Uterus (tissue), 4 donors: Measurements from ENCODE around the gene TLX2. TPM values are rescaled to one million over a fixed set of nuclear protein-coding genes. Genes with fewer than 3 reads are reported as not detected.
A peak's percentile ranks its signal among the peaks of the same experiment; 100 is the strongest.

ENCODE experiments used
- DNase-seq, 2 donors: peaks; one replicate each; pipeline ENCODE4 v3.0.0-alpha.2; 2019 to 2020
- H3K27ac ChIP-seq, 2 donors: fragments of 200-600 bp; sonication (generic); 1 replicate in 1 of 2; 2 replicates in 1 of 2; pipeline ENCODE4 v1.5.1; 2016 to 2018
- H3K27me3 ChIP-seq, 2 donors: fragments of 200-600 bp; sonication (generic); one replicate each; pipeline ENCODE4 v1.5.1; 2018 to 2019; ENCODE audit warnings: control low read depth in 1 of 2
- H3K36me3 ChIP-seq, 2 donors: fragments of 200-600 bp; sonication (generic); one replicate each; pipeline ENCODE4 v1.5.1; 2019; ENCODE audit warnings: control low read depth in 1 of 2
- H3K4me1 ChIP-seq, 2 donors: fragments of 200-600 bp; sonication (generic); one replicate each; pipeline ENCODE4 v1.5.1; 2018 to 2019; ENCODE audit warnings: control low read depth in 1 of 2
- H3K4me3 ChIP-seq, 2 donors: fragments of 200-600 bp; sonication (generic); 1 replicate in 1 of 2; 2 replicates in 1 of 2; pipeline ENCODE4 v1.5.1; 2018 to 2019; ENCODE audit warnings: mild to moderate bottlenecking in 1 of 2
- H3K9me3 ChIP-seq, 2 donors: fragments of 200-600 bp; sonication (generic); one replicate each; pipeline ENCODE4 v1.5.1; 2019; ENCODE audit warnings: control low read depth in 1 of 2
- CTCF ChIP-seq, 4 experiments: fragments of 200-600 bp in 2 of 4; fragments of 450-650 bp in 2 of 4; sonication (generic) in 2 of 4; IDR thresholded peaks; one replicate each; pipeline ENCODE4 v1.5.1; 2016 to 2019; ENCODE audit warnings: antibody characterized with exemption in 4 of 4, mild to moderate bottlenecking in 2 of 4, moderate library complexity in 1 of 4
- POLR2A ChIP-seq, 2 donors: fragments of 450-650 bp; IDR thresholded peaks; one replicate each; pipeline ENCODE4 v1.6.1; 2016; ENCODE audit warnings: antibody characterized with exemption in 2 of 2, mild to moderate bottlenecking in 1 of 2, moderate library complexity in 1 of 2
- intact Hi-C: fragments of 100-400 bp; cut with DNase I; formaldehyde crosslinking; loops from one replicate; pipeline ENCODE4 v1.15.1; 2023; ENCODE audit warnings: low total_unique reads
- total RNA-seq, 4 donors: library from RNA; depleted of rRNA in 3 of 4; stranded (reverse); fragments of >200 nt in 3 of 4; gene quantifications; one replicate each; pipeline versions ENCODE4 v1.1.0 to v1.2.4, GENCODE V29; 2014 to 2023
- donor health status: DM: yes; HTN: yes; CAD: no.

TLX2 gene
- total RNA-seq, 4 donors from 2014 or later = 0.55 TPM; not detected in 3

DNA sequence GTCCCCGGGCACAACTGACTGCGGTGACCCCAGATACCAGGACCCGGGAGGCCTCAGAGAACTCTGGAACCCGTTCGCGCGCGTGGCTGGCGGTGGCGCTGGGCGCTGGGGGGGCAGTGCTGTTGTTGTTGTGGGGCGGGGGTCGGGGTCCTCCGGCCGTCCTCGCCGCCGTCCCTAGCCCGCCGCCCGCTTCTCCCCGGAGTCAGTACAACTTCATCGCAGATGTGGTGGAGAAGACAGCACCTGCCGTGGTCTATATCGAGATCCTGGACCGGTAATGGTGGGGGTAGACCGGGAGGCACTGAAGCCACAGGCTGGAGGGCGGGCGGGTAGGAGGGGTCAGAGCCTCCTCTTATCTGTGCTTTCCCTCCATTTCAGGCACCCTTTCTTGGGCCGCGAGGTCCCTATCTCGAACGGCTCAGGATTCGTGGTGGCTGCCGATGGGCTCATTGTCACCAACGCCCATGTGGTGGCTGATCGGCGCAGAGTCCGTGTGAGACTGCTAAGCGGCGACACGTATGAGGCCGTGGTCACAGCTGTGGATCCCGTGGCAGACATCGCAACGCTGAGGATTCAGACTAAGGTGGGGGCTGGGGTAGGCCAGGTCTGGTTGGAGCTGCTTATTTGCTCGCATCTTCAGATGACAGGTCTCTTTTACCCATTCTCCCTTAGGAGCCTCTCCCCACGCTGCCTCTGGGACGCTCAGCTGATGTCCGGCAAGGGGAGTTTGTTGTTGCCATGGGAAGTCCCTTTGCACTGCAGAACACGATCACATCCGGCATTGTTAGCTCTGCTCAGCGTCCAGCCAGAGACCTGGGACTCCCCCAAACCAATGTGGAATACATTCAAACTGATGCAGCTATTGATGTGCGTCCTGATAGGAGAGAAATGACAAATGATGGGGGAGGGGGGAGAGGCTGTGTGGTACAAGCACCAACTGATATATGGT, 16.3 kb downstream of the TLX2 start:
- peak overlapping the region; percentile 61 to 88 for H3K27ac ChIP-seq
- DNase-seq = peak in 1 of 2 donors; percentile 38
- TF ChIP-seq POLR2A (IDR thresholded peaks at IDR 0.05) = no peak
- no peak for TF ChIP-seq CTCF (IDR thresholded peaks at IDR 0.05)
- peak overlapping the region; percentile 69 to 84 for H3K4me3 ChIP-seq
- no peaks in the 10 kb centered on the region for H3K27me3 ChIP-seq
- no peaks in the 10 kb centered on the region for H3K36me3 ChIP-seq
- no peaks in the 10 kb centered on the region for H3K9me3 ChIP-seq
- H3K4me1 ChIP-seq = peaks cover 0 to 8% of the 10 kb centered on the region in 2 donors
- intact Hi-C loops = no loop called here

GRCh38 chr2:74531666-74532065, 17.4 kb downstream of the TLX2 start:
- intact Hi-C loops = no loop called here
- Histone ChIP-seq H3K36me3 (no peaks in the 10 kb centered on the region), H3K4me3 (no peak overlapping the region)

GRCh38 chr2:74532222-74532621, 18.0 kb downstream of the TLX2 start:
- no peak for DNase-seq
- Histone ChIP-seq H3K4me1 (peaks cover 0 to 8% of the 10 kb centered on the region in 2 donors), H3K4me3 (no peak overlapping the region), H3K36me3 (no peaks in the 10 kb centered on the region), H3K27ac (no peak overlapping the region), H3K9me3 (no peaks in the 10 kb centered on the region), H3K27me3 (no peaks in the 10 kb centered on the region)
- no peak for TF ChIP-seq POLR2A (IDR thresholded peaks at IDR 0.05)
- no peak for TF ChIP-seq CTCF (IDR thresholded peaks at IDR 0.05)
- intact Hi-C loops = no loop called here

More at GRCh38 chr2:74531666-74532065, 17.4 kb downstream of the TLX2 start:
- Histone ChIP-seq H3K4me1 (peaks cover 0 to 8% of the 10 kb centered on the region in 2 donors), H3K27ac (peak overlapping the region in 1 of 2 donors; percentile 7), H3K27me3 (no peaks in the 10 kb centered on the region), H3K9me3 (no peaks in the 10 kb centered on the region)
- TF ChIP-seq POLR2A (IDR thresholded peaks at IDR 0.05) (no peak), CTCF (IDR thresholded peaks at IDR 0.05) (no peak)
- no peak for DNase-seq

DNA sequence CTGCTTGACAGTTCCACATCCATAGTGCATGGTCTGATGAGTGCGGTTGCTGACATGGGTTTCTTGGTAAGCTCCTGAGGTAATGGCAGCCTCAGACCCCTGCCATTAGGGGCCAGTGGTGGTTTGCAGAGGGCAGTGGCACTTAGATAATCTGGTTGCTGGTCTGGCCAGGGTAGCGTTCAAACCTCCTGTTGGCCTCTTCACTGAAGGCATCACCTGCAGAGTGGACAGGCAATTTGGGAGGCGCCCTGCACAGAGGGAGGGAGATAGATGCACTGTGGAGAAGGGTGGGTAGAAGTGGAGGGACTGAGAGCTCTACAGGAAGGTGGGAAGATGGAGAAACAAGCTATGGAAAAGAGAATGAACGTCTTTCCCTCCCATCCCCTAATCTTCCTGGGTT, 19.2 kb downstream of the TLX2 start:
- intact Hi-C loops = no loop called here
- Histone ChIP-seq H3K9me3 (no peaks in the 10 kb centered on the region), H3K27me3 (no peaks in the 10 kb centered on the region), H3K4me3 (no peak overlapping the region), H3K27ac (no peak overlapping the region), H3K36me3 (no peaks in the 10 kb centered on the region), H3K4me1 (peaks cover 0 to 7% of the 10 kb centered on the region in 2 donors)
- DNase-seq = no peak
- TF ChIP-seq POLR2A (IDR thresholded peaks at IDR 0.05) = no peak
- TF ChIP-seq CTCF (IDR thresholded peaks at IDR 0.05) = no peak

- peaks cover 0 to 4% of the 10 kb centered on the region in 2 donors for H3K4me1 ChIP-seq
- H3K4me3 ChIP-seq = no peak overlapping the region
- no peaks in the 10 kb centered on the region for H3K36me3 ChIP-seq
- no peak overlapping the region for H3K27ac ChIP-seq
- intact Hi-C loops = no loop called here
- no peaks in the 10 kb centered on the region for H3K27me3 ChIP-seq
- no peak for TF ChIP-seq CTCF (IDR thresholded peaks at IDR 0.05)
- TF ChIP-seq POLR2A (IDR thresholded peaks at IDR 0.05) = no peak
- no peak for DNase-seq
- H3K9me3 ChIP-seq = no peaks in the 10 kb centered on the region
Measured at GRCh38 chr2:74534411-74534810, 20.2 kb downstream of the TLX2 start.
